Measurements from ENCODE around the gene SLC29A1. TPM values are rescaled to one million over a fixed set of nuclear protein-coding genes. Genes with fewer than 3 reads are reported as not detected.
"Not testable (repeated sequence)": the region's sequence is repeated elsewhere in the genome, so short reads cannot be mapped to it uniquely, and the experiment has no call there.

The SLC29A1 gene
- total and polyA plus RNA-seq, 2 donors (not counting 3 experiments of a cell fraction or from before 2014, with no cell fraction given) = 202 to 539 TPM

- peaks cover 12 to 36% of the 10 kb centered on the region in 2 experiments for H3K36me3 ChIP-seq (ENCODE audit: control insufficient read depth in 2 of 2, extremely low read depth in 1 of 2, insufficient read depth in 2 of 2, low read length in 2 of 2)
- CTCF ChIA-PET = interaction anchor here (1.5 to 2.2 kb wide), 2 partner anchors 13 to 57 kb away, joined by 4 to 11 read pairs; no protein-coding TSS in a partner anchor
- BruUV-seq (replicated peaks) = no TSS peak
- no peak for DNase-seq (ENCODE audit: low read depth, low spot score)
- dilution Hi-C loops (cut with MboI; ENCODE audit: extremely low pct_ligation_motif_present, low sequenced_read_pairs) = loop anchor here (10.0 kb wide), 1 partner anchor 125 kb away; no protein-coding TSS in a partner anchor
- no peak overlapping the region for H3K4me3 ChIP-seq (replicated peaks in 1 of 3; ENCODE audit: insufficient read depth in 1 of 3, low read depth in 1 of 3, low read length in 3 of 3)
- H3K79me2 ChIP-seq (ENCODE audit: control insufficient read depth, insufficient read depth, low read length) = peaks cover 51% of the 10 kb centered on the region
- POLR2A ChIA-PET = interaction anchor here (1.2 kb wide), 1 partner anchor 9 kb away, joined by 3 read pairs; no protein-coding TSS in a partner anchor
- H4K20me1 ChIP-seq (replicated peaks; ENCODE audit: control insufficient read depth, extremely low read depth, insufficient read depth, low read length) = no peaks in the 10 kb centered on the region
- H3K9me1 ChIP-seq (replicated peaks; ENCODE audit: control insufficient read depth, extremely low read depth, insufficient read depth, low read length) = no peaks in the 10 kb centered on the region
- peaks cover 33% of the 10 kb centered on the region for H3K4me1 ChIP-seq (ENCODE audit: control insufficient read depth, extremely low read depth, insufficient read depth, low read length)
- FAIRE-seq = no peak
- H3K27me3 ChIP-seq (ENCODE audit: control insufficient read depth in 2 of 2, insufficient read depth in 2 of 2, low read length in 2 of 2) = no peaks in the 10 kb centered on the region
- intact Hi-C loops (cut with micrococcal nuclease) = no loop called here
- H3K4me2 ChIP-seq (ENCODE audit: insufficient read depth, low read length) = no peak overlapping the region
- no peaks in the 10 kb centered on the region for H3K9me3 ChIP-seq (replicated peaks; ENCODE audit: control insufficient read depth, insufficient read depth, low read length)
- H2AFZ ChIP-seq (ENCODE audit: low read depth, low read length) = no peak overlapping the region
- H3K9ac ChIP-seq (replicated peaks; ENCODE audit: extremely low read depth, insufficient read depth, low read length) = no peak overlapping the region
- no peak overlapping the region for H3K27ac ChIP-seq (ENCODE audit: insufficient read depth, low read depth, low read length)
- no peak for TF ChIP-seq FOS (IDR thresholded peaks at IDR 0.05; ENCODE audit: borderline replicate concordance, insufficient read depth, low read length)
- no peak for TF ChIP-seq EZH2 (IDR thresholded peaks at IDR 0.05; ENCODE audit: borderline replicate concordance, low read depth, low read length, severe bottlenecking)
- TF ChIP-seq MAX (IDR thresholded peaks at IDR 0.05; ENCODE audit: insufficient read depth, insufficient read length) = no peak
- no peak for TF ChIP-seq MYC (IDR thresholded peaks at IDR 0.05; ENCODE audit: low read depth, low read length)
- TF ChIP-seq POLR2AphosphoS5 (IDR thresholded peaks at IDR 0.05; ENCODE audit: insufficient read depth, low read depth, low read length) = no peak
- TF ChIP-seq CTCF (IDR thresholded peaks at IDR 0.05; ENCODE audit: extremely low read depth in 1 of 2, insufficient read depth in 1 of 2, low read depth in 1 of 2, low read length in 2 of 2) = no peak
- TF ChIP-seq POLR2A (IDR thresholded peaks at IDR 0.05; ENCODE audit: low read depth, low read length) = no peak
- TF ChIP-seq GATA2 (IDR thresholded peaks at IDR 0.05; ENCODE audit: insufficient read depth, insufficient read length, low read depth, low read length) = no peak
- TF ChIP-seq JUN (IDR thresholded peaks at IDR 0.05; ENCODE audit: borderline replicate concordance, insufficient read depth, insufficient read length, low read depth) = no peak
Observed at GRCh38 chr6:44230034-44230675, 6.8 kb downstream of the SLC29A1 start.

- H3K4me2 ChIP-seq (ENCODE audit: insufficient read depth, low read length); POLR2A ChIA-PET; H3K9ac ChIP-seq (replicated peaks; ENCODE audit: extremely low read depth, insufficient read depth, low read length); H3K9me1 ChIP-seq (replicated peaks; ENCODE audit: control insufficient read depth, extremely low read depth, insufficient read depth, low read length); H3K4me3 ChIP-seq (replicated peaks in 1 of 3; ENCODE audit: insufficient read depth in 1 of 3, low read depth in 1 of 3, low read length in 3 of 3); FAIRE-seq; BruUV-seq (replicated peaks); H3K27ac ChIP-seq (ENCODE audit: insufficient read depth, low read depth, low read length); H2AFZ ChIP-seq (ENCODE audit: low read depth, low read length); intact Hi-C loops (cut with micrococcal nuclease); H4K20me1 ChIP-seq (replicated peaks; ENCODE audit: control insufficient read depth, extremely low read depth, insufficient read depth, low read length); H3K9me3 ChIP-seq (replicated peaks; ENCODE audit: control insufficient read depth, insufficient read depth, low read length); H3K27me3 ChIP-seq (ENCODE audit: control insufficient read depth in 2 of 2, insufficient read depth in 2 of 2, low read length in 2 of 2); DNase-seq (ENCODE audit: low read depth, low spot score): not testable (repeated sequence)
- Histone ChIP-seq H3K79me2 (ENCODE audit: control insufficient read depth, insufficient read depth, low read length) (peaks cover 39% of the 10 kb centered on the region), H3K4me1 (ENCODE audit: control insufficient read depth, extremely low read depth, insufficient read depth, low read length) (peaks cover 33% of the 10 kb centered on the region), H3K36me3 (ENCODE audit: control insufficient read depth in 2 of 2, extremely low read depth in 1 of 2, insufficient read depth in 2 of 2, low read length in 2 of 2) (peaks cover 17 to 40% of the 10 kb centered on the region in 2 experiments)
- dilution Hi-C loops (cut with MboI; ENCODE audit: extremely low pct_ligation_motif_present, low sequenced_read_pairs) = loop anchor here (10.0 kb wide), 1 partner anchor 127 kb away; no protein-coding TSS in a partner anchor
- CTCF ChIA-PET = interaction anchor here (2.2 to 7.2 kb wide), 2 partner anchors 56 to 58 kb away, joined by 11 to 148 read pairs; no protein-coding TSS in a partner anchor
Observed at GRCh38 chr6:44231426-44231825, 8.0 kb downstream of the SLC29A1 start.
